ENCODE measurements around the gene AKIRIN1.

- TF ChIP-seq EZH2 (IDR thresholded peaks at IDR 0.05): no peak
- TF ChIP-seq CTCF (IDR thresholded peaks at IDR 0.05): no peak
These were observed at the start of gene AKIRIN1 for GRCh38 chr1:38990738-38991637.

Data from neural progenitor cell (in vitro differentiated cells).